Hematopoietic multipotent progenitor cell treated with erythropoietin and hydrocortisone succinate and interleukin-3 and kit ligand, for 4 days (in vitro differentiated cells): ENCODE results near the gene MTCP1.

ENCODE experiments used
- DNase-seq: peaks from one replicate; pipeline ENCODE4 v3.0.0-alpha.2; 2015

MTCP1 gene

DNA sequence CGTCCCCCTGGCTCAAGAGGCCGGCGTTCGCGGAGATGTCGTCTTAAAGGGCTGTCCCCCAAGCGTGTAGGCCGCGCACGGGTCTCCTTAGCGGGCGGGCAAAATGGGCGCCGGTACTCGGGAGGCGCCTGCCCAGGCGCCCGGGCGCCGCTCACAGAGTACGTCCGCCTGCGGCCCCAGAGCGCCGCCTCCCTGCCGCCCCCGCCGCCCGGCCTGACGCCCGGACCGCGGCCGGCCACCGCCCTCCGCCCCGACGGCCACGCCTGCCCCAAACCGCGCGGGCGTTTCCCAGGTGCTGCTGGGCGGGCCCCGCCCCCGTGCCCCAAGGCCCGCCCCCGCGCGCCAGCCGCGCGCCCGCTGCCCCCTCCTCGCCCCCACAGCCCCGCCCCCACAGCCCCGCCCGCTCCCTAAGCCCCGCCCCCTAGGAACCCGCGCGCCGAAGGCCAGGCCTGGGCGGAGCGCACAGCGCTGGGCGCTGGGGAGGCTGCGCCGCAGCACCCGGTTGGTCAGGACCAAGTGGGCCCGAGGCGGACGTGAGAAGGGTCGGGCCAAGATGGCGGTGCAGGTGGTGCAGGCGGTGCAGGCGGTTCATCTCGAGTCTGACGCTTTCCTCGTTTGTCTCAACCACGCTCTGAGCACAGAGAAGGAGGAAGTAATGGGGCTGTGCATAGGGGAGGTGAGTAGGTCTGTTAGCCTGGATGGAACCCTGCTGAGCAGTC is at the start of gene MTCP1, which contains the start of the genes BRCC3 and CMC4:
MTCP1 (minus strand) TSS at position 162 of the 719 bp plus-strand sequence. CDS start 5,126 bp downstream, outside the sequence.
BRCC3 (plus strand) TSS at position 534 of the 719 bp plus-strand sequence; CDS start at position 554, 20 bp downstream.
CMC4 (minus strand) TSS at position 162 of the 719 bp plus-strand sequence. CDS start 7,113 bp downstream, outside the sequence.
- peak; percentile 93 for DNase-seq

GRCh38 chrX:155115174-155115819 is 44.4 kb upstream of the MTCP1 start:
- no peak for DNase-seq

DNA sequence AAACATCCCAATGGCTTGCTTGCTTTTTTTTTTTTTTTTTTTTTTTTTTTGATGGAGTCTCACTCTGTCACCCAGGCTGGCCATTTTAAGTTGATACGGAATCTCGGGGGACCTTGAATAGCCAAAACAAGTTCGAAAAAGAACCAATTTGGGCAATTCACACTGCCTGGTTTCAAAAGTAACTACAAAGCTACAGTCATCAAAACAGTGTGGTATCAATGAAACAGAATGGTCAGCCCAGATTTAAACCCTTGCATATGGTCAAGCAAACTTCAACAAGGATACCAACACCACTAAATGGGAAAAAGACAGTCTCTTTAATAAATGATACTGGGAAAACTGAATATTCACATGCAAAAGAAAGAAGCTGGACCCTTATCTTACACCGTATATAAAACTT is 42.2 kb upstream of the MTCP1 start:
- DNase-seq: no peak

DNA sequence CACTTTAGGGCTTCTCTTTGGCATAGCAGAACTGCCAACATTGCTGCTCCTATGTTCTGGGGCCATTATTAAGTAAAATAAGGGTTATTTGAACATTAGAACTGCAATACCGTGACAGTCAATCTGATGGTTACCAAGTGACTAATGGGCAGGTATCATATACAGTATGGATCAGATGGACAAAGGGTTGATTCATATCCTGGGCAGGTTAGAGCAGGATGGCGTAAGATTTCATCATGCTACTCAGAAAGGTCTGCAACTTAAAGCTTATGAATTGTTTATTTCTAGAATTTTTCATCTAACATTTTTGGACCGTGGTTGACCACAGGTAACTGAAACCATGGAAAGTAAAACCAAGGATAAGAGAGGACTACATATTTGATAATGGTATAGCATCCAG is 41.2 kb upstream of the MTCP1 start:
- no peak for DNase-seq

DNA sequence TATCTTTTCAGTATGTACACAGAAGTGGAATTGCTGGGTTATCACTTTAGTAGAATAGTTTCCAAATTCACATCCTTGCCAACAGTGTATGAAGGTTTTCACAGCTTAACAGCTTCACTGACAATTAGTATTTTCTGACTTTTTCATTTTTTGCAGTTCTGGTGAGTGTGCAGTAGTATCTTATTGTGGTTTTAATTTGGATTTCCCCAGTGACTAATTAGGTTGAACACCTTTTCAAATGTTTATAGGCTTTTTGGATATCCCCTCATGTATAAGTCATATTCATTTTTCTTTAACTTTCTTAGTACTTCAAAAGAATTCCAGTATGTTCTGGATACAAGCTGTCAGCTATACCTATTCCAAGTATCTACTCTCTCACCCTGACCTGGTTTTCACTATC is 37.5 kb upstream of the MTCP1 start:
- no peak for DNase-seq

- no peak for DNase-seq
Measured at GRCh38 chrX:155105919-155106318, 35.0 kb upstream of the MTCP1 start.

DNA sequence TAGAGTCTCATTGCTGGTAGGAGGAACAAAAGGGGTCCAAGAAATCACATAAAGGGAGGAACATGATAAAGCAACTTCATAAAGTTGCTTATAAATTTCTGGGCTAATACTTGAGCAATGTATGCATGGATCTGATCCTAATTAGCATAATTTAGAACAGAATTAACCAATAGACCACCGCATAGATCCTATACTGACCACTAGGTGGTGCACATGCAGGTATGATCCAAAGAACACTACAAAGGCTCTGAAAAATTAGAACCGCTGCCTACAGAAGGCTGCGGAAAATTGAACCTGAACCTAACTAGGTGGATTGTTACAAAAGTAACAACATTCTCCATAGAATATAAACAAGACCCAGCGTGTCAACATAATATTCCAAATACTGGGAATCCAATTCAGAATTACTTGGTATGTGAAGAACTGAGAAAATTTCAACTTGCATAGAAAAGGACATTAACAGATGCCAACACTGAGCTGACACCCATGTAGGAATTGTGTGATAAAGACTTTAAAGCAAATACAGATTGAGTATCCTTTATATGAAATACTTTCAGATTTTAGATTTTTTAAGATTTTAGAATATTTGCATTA is 23.6 kb upstream of the MTCP1 start:
- peak; percentile 68 for DNase-seq

DNA sequence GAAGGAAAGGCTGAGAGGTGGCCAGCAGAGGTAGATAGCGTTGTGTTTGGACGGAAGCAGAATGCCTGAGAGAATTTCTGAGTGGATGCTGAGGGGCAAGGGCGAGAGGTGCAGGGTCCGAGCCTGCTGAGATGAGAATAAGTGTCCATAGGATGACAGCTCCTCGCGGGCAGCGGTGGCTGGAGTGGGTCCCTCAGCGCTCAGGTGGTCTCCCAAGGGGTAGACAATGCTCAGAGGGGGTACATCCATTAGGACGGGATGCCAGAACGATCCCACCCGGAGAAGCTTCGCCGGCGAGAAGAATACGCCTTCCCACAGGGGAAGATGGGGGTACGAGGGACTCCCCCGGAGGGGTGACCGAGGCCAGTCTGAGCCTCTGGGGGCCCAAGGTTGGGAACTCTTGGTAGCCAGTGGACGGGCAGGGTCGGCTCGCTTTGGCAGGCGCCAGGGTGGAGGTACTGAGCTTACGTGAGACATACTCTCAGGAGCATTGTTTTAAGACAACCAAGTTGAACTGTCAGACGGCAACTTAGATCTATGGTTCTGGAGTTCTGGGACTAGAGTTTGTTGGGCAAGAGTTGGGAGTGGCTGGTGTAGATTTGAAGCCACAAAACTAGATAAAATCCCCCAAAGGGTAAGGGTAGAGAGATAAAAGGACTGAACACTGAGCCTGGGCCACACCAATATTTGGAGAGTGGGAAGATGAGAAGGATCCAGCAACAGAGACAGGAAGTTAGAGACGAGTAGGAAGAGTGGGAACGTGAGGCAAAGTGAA is 16.2 kb upstream of the MTCP1 start:
- DNase-seq: peak; percentile 56

- peak; percentile 57 for DNase-seq
Measured at GRCh38 chrX:155086202-155086840, 15.4 kb upstream of the MTCP1 start.

DNA sequence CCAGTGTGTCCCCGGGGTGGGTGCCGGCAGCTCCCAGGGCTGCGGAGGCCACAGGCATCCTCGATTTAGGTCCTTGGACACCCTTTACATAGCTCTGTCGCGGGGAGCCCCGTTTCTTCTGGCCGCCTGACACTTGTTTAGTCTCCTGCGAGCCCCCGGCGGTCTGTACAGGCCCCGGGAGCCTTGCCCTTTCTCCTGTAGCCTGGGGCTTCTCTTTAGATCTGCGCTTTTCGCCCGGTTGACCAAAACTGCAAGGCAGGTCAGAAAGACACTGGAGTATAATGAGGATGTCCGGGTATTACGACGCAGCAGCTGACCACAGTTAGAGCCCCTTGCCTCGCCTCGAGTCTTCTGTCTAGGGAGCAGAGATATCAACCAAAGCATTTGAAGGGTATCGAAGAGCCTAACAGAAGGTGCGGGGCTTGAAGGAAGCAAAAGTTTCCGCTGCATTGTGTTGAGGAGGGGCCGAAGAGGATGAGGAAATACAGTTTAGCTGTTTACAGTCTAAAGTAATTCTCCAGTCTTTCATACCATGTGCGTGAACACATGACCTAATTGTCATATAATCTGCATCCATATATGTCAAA is 851 bp upstream of the MTCP1 start:
- DNase-seq: peak; percentile 43

DNA sequence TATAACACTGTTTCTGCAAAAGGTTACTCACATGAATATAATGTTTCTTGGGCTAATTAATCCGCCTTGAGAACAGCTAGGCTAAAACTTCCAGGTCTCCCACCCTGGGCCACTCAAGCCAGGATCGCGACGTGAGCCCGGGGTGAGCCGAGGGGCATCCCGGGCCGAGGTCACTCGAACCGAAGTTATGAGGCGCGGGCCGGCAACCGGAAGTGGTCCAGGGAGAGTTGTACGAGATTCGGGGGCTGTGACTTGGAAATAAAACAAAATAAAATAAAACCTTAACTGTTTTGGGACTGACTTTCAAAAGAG is 317 bp downstream of the MTCP1 start:
- no peak for DNase-seq

GRCh38 chrX:155070038-155070437 is 898 bp downstream of the MTCP1 start:
- no peak for DNase-seq

- no peak for DNase-seq
Measured at GRCh38 chrX:155069414-155069813, 1.5 kb downstream of the MTCP1 start.

- DNase-seq: no peak
Measured at GRCh38 chrX:155068165-155068564, 2.8 kb downstream of the MTCP1 start.

DNA sequence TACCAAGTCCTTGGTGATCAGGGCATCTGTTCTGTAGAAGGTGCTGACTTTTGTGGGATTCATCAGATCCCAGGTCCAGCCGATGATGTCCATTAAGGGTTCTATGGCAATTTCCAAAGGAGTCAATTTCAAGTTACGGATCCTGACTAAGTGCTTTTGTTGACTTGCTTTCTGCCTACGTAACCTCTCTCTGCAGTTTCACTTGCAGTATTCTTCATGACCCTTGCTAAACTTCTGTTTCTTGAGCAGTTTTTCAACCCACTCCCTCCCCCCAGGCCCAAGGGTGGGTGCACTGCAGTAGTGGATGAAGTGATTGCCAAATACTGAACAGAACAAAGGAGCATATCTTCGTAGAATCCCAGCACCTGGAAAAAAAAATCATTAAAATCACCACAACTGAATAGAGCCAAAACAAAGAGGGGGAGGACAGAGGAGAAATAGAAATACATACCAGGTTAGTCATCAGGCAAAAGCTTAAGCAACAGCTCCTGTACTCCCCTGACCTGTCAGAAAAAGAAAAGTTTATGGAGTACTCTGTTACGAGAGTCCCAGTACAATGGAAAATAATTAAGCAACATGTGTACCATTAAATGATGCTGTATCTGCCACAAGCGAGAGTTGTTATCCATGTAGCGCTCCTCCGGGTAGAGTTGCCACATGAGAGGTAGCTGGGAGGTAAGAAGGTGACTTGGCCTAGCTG is 5.8 kb downstream of the MTCP1 start:
- no peak for DNase-seq

DNA sequence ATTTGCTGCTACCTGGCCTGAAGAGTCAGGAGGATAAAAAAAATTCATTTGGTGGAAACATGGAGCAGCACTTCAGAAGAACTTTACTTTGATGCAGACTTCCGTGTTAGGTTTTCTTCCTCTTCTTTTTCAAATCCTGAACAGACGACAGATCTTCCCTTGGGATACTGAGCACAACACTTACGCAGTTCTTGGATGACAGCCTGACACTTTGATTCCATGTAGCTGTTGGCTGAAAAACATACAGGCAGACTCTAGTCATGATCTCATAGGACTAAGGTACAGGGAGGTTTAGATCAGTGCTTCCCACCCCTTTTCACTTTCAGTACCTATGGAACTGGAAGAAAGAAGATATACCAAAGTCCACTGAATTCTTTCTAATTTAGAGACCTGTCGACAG is 9.2 kb downstream of the MTCP1 start:
- no peak for DNase-seq

DNA sequence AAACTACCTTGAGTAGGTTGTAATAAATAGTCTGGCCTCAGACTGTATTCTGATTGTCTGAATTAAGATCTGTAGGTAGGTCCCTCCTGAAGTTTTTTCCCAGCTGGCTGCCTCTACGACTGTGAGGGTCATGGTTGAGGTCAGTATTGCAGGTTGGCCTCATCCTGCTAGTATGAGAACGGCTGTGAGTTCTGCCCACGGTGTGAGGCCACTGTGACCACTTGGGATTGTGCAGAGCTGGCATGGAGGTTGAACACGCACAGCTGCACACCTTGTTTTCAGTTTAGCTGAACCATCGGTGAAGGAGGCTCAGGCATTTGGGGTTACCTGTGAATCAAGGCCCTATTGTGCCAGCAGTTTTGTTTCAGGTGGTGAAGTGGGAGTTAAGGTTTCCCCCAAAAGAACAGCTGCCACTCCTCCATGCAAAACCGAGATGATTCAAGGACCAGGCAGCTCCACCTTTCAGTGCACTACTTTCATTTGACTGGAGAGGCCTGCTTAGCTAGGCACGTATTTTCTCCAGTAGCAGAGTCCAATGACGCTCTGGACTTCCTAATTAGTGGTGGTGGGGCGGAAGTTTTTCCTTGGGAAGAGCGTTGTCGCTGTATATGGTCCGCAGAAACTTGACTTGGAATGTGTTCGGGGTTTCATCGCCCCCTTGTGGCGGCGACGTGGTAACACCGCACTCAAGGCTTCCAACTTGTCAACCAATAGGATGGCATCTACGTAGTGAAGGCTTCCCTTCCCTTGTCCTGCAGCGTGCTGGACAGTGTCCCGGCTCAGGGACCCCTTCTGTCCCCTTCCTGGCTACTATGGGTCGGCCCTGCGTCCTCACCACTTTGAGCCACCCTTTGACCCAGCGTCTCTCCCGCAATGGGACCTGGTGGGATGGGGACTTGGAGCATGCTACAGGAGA is 13.8 kb downstream of the MTCP1 start:
- DNase-seq: peak; percentile 72

DNA sequence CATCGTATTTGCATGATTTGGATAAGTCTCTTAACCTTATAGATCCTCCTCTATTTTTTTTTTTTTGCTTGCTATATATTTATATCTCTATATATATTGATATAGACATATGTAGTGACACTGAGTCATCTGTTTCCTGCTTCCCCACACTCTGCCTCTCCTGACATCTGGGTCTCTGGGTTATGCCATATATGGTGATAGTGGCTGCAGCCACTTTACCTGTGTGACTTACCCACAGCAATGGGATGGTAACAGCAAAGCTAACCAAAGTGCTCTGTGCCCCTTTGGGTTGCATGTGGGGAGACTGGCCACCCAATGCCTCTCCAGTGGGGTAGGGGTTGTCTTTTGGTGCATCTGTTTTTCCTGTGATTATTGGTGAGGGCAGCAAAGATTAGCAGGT is 14.5 kb downstream of the MTCP1 start:
- DNase-seq: no peak

DNA sequence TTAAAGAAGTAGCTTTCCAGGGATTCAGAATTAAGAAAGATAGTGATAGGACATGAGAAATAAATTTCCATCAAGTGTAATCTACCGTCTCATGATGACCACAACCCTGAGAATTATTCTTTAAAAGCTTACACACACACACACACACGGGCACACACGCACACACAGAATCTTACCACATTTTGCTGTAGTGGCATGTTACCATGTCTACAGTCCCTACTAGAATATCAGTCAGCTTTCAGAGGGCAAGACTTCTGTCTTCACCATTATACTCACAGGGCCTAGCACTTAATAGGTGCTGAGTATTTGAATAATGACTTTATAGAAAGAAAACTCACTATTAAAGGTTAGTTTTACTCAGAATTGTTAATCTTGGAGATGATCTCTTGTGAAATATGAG is 15.4 kb downstream of the MTCP1 start:
- no peak for DNase-seq

- no peak for DNase-seq
Measured at GRCh38 chrX:155054255-155054654, 16.7 kb downstream of the MTCP1 start.

DNA sequence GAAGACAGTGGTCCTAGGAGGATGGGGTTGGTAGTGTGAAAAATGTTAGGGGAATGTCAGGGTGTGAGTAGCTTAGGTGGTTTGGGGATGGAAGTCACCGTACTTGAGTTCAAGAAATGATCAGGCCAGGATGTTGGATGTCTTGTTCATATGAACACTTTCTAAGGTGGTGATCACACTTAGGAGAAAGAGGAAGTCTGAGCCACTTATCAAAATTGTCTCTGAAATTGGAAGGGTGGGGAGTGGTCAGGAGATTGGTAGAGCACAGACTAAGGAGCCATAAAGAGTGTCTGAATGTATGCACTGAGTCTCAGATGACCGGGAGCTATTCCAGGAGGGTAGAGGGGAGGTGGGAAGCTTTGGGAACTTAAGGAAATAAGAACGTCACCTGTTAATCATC is 17.3 kb downstream of the MTCP1 start:
- no peak for DNase-seq
